Right lobe of liver (tissue), 6 donors: Measurements from ENCODE around the gene PDE9A. TPM values are rescaled to one million over a fixed set of nuclear protein-coding genes. Genes with fewer than 3 reads are reported as not detected.

Source experiments
- ATAC-seq, 4 donors: fragments of 200-7000 bp; cut with Tn5 transposase; one replicate each; pipeline ENCODE4 v1.9.1; 2020; ENCODE audit warnings: mild to moderate bottlenecking in 4 of 4, moderate library complexity in 4 of 4
- DNase-seq, 3 donors: peaks; one replicate each; pipeline ENCODE4 v3.0.0-alpha.2; 2020
- H3K27ac ChIP-seq, 3 donors: fragments of 200-600 bp; one replicate each; pipeline ENCODE4 v1.8.0; 2022
- H3K27me3 ChIP-seq, 2 donors: fragments of 200-600 bp; one replicate each; pipeline ENCODE4 v1.8.0; 2022
- H3K36me3 ChIP-seq, 4 donors: fragments of 200-600 bp; sonication (generic) in 1 of 4; one replicate each; pipeline versions ENCODE4 v1.5.1 to v1.8.0; 2017 to 2022; ENCODE audit warnings: control low read depth in 1 of 4
- H3K4me1 ChIP-seq, 4 donors: fragments of 200-600 bp; sonication (generic) in 1 of 4; one replicate each; pipeline versions ENCODE4 v1.5.1 to v1.8.0; 2017 to 2022; ENCODE audit warnings: control low read depth in 1 of 4
- H3K4me3 ChIP-seq, 3 donors: fragments of 200-600 bp; one replicate each; pipeline ENCODE4 v1.8.0; 2022
- H3K9me3 ChIP-seq, 4 donors: fragments of 200-600 bp; sonication (generic) in 1 of 4; one replicate each; pipeline versions ENCODE4 v1.5.1 to v1.8.0; 2017 to 2022; ENCODE audit warnings: control low read depth in 1 of 4
- CTCF ChIP-seq, 4 donors: fragments of 200-600 bp in 3 of 4; fragments of 450-650 bp in 1 of 4; IDR thresholded peaks; one replicate each; pipeline versions ENCODE4 v1.5.1 to v1.8.0; 2016 to 2022; ENCODE audit warnings: antibody characterized with exemption in 4 of 4, mild to moderate bottlenecking in 2 of 4
- POLR2A ChIP-seq: fragments of 450-650 bp; IDR thresholded peaks from one replicate; pipeline ENCODE4 v1.6.1; 2017; ENCODE audit warnings: antibody characterized with exemption, mild to moderate bottlenecking
- WGBS: methylation state at CpG from one replicate; pipeline ENCODE4 v1.1.6; 2018; ENCODE audit warnings: low coverage, low lambda C conversion rate; ENCODE audit not compliant: insufficient coverage; ENCODE audit errors: missing lambda C conversion rate; 5-methylcytosine and 5-hydroxymethylcytosine counted together
- intact Hi-C, 2 donors: fragments of 100-400 bp; cut with DNase I; formaldehyde crosslinking; loops; one replicate each; pipeline versions ENCODE4 v1.11.2 to v1.14.1; 2022
- total RNA-seq, 6 experiments: library from RNA; depleted of rRNA in 2 of 6; stranded (reverse); fragments of >200 nt in 2 of 6; fragmentation: NEBNext Ultra II Directional in 3 of 6; extraction: Animal tissue kit (Norgen Biotek cat#: 25700) in 3 of 6; gene quantifications; one replicate each; pipeline versions ENCODE4 v1.1.0 to v1.2.4, GENCODE V29; 2016 to 2023
- donor health status: DM: no; HTN: yes; CAD: no.
- donor health status: DM: no; HTN: no; CAD: no.
- donor health status: DM: no; HTN: no; CAD: no.
- donor health status: DM: no; HTN: yes; CAD: no.
- donor health status: DM: no; HTN: yes; CAD: no.

The PDE9A gene
- total RNA-seq, 6 experiments from 2014 or later = 1.1 to 5.9 (median 3.3) TPM

GRCh38 chr21:42609811-42610210 is 43.6 kb upstream of the PDE9A start:
- TF ChIP-seq CTCF (IDR thresholded peaks at IDR 0.05) (no peak), POLR2A (no peak)
- H3K36me3 ChIP-seq = no peaks in the 10 kb centered on the region
- DNase-seq = no peak
- H3K4me1 ChIP-seq = peaks cover 0 to 4% (median 2%) of the 10 kb centered on the region in 4 donors
- no peak overlapping the region for H3K4me3 ChIP-seq
- WGBS = no CpG with 5 or more reads among the region's 2 CpGs
- peak in 1 of 4 donors; percentile 32 for ATAC-seq
- H3K9me3 ChIP-seq = no peaks in the 10 kb centered on the region
- no peak overlapping the region for H3K27ac ChIP-seq
- intact Hi-C loops = no loop called here
- H3K27me3 ChIP-seq = no peaks in the 10 kb centered on the region

- DNase-seq (no peak), ATAC-seq (no peak)
- 82% methylated on average over 3 of the region's 3 CpGs for WGBS
- Histone ChIP-seq H3K27ac (no peak overlapping the region), H3K4me1 (peaks cover 0 to 5% (median 2%) of the 10 kb centered on the region in 4 donors), H3K36me3 (no peaks in the 10 kb centered on the region), H3K27me3 (no peaks in the 10 kb centered on the region), H3K9me3 (no peaks in the 10 kb centered on the region), H3K4me3 (no peak overlapping the region)
- intact Hi-C loops = no loop called here
- TF ChIP-seq CTCF (IDR thresholded peaks at IDR 0.05) = no peak
- TF ChIP-seq POLR2A = no peak
Observed at GRCh38 chr21:42611852-42612251, 41.6 kb upstream of the PDE9A start.

GRCh38 chr21:42612390-42612789 is 41.0 kb upstream of the PDE9A start:
- Histone ChIP-seq H3K36me3 (no peaks in the 10 kb centered on the region), H3K27ac (no peak overlapping the region), H3K9me3 (no peaks in the 10 kb centered on the region), H3K4me1 (peaks cover 0 to 5% (median 2%) of the 10 kb centered on the region in 4 donors), H3K4me3 (no peak overlapping the region), H3K27me3 (no peaks in the 10 kb centered on the region)
- ATAC-seq (no peak), DNase-seq (no peak)
- TF ChIP-seq POLR2A (no peak), CTCF (IDR thresholded peaks at IDR 0.05) (no peak)
- intact Hi-C loops = no loop called here
- 94% methylated on average over 1 of the region's 1 CpG for WGBS

GRCh38 chr21:42613756-42614155 is 39.7 kb upstream of the PDE9A start:
- no peak overlapping the region for H3K4me3 ChIP-seq
- H3K9me3 ChIP-seq = no peaks in the 10 kb centered on the region
- TF ChIP-seq CTCF (IDR thresholded peaks at IDR 0.05) = no peak
- no peak for TF ChIP-seq POLR2A
- no peak overlapping the region for H3K27ac ChIP-seq
- DNase-seq = no peak
- 91% methylated on average over 5 of the region's 5 CpGs for WGBS
- no peaks in the 10 kb centered on the region for H3K36me3 ChIP-seq
- intact Hi-C loops = no loop called here
- no peaks in the 10 kb centered on the region for H3K27me3 ChIP-seq
- ATAC-seq = no peak
- peaks cover 0 to 5% (median 2%) of the 10 kb centered on the region in 4 donors for H3K4me1 ChIP-seq

- peaks cover 0 to 5% (median 2%) of the 10 kb centered on the region in 4 donors for H3K4me1 ChIP-seq
- WGBS = 65% methylated on average over 7 of the region's 9 CpGs
- no peak for ATAC-seq
- intact Hi-C loops = no loop called here
- H3K36me3 ChIP-seq = no peaks in the 10 kb centered on the region
- H3K27me3 ChIP-seq = no peaks in the 10 kb centered on the region
- DNase-seq = no peak
- H3K27ac ChIP-seq = peak overlapping the region in 1 of 3 donors; percentile 54
- TF ChIP-seq POLR2A (no peak), CTCF (IDR thresholded peaks at IDR 0.05) (no peak)
- H3K4me3 ChIP-seq = no peak overlapping the region
- no peaks in the 10 kb centered on the region for H3K9me3 ChIP-seq
Observed at GRCh38 chr21:42614396-42614795, 39.0 kb upstream of the PDE9A start.
